ENCODE measurements around the gene CDH6. TPM values are rescaled to one million over a fixed set of nuclear protein-coding genes. Genes with fewer than 3 reads are reported as not detected.

CDH6 gene
- total and polyA plus RNA-seq, 9 donors, result 0.68 to 19.2 (median 2.5) TPM

- 43 to 47% (median 43%) methylated on average over 3 of the region's 3 CpGs for WGBS, 3 donors
- no peak for DNase-seq
- intact Hi-C loops (cut with DNase I), result no loop called here
- H3K9me3 ChIP-seq, result no peaks in the 10 kb centered on the region
- H3K27ac ChIP-seq, result no peak overlapping the region
- no peak overlapping the region for H3K4me3 ChIP-seq
- no peaks in the 10 kb centered on the region for H3K36me3 ChIP-seq
- TF ChIP-seq EP300 (IDR thresholded peaks at IDR 0.05) (no peak), POLR2A (IDR thresholded peaks at IDR 0.05) (no peak), CTCF (IDR thresholded peaks at IDR 0.05) (no peak)
- H3K4me1 ChIP-seq (ENCODE audit: insufficient read depth), result no peaks in the 10 kb centered on the region
- H3K27me3 ChIP-seq, result no peaks in the 10 kb centered on the region
Measured at GRCh38 chr5:31214229-31214628, 20.7 kb downstream of the CDH6 start.

- TF ChIP-seq CTCF (IDR thresholded peaks at IDR 0.05) (no peak), POLR2A (IDR thresholded peaks at IDR 0.05) (no peak), EP300 (IDR thresholded peaks at IDR 0.05) (no peak)
- no peak for DNase-seq
- Histone ChIP-seq H3K27ac (no peak overlapping the region), H3K9me3 (no peaks in the 10 kb centered on the region), H3K36me3 (no peaks in the 10 kb centered on the region), H3K27me3 (no peaks in the 10 kb centered on the region), H3K4me3 (no peak overlapping the region), H3K4me1 (ENCODE audit: insufficient read depth) (no peaks in the 10 kb centered on the region)
- intact Hi-C loops (cut with DNase I), result loop anchor here in 1 of 4 donors (1.0 kb wide), 1 partner anchor 19 kb away; no protein-coding TSS in a partner anchor
Measured at GRCh38 chr5:31215236-31215635, 21.8 kb downstream of the CDH6 start.

GRCh38 chr5:31217446-31217845 is 24.0 kb downstream of the CDH6 start:
- Histone ChIP-seq H3K4me1 (ENCODE audit: insufficient read depth) (no peaks in the 10 kb centered on the region), H3K27me3 (no peaks in the 10 kb centered on the region), H3K36me3 (no peaks in the 10 kb centered on the region), H3K4me3 (no peak overlapping the region), H3K27ac (no peak overlapping the region), H3K9me3 (no peaks in the 10 kb centered on the region)
- TF ChIP-seq POLR2A (IDR thresholded peaks at IDR 0.05), result no peak
- no peak for TF ChIP-seq CTCF (IDR thresholded peaks at IDR 0.05)
- no peak for TF ChIP-seq EP300 (IDR thresholded peaks at IDR 0.05)
- WGBS, 3 donors, result 91 to 96% (median 95%) methylated on average over 2 of the region's 2 CpGs
- intact Hi-C loops (cut with DNase I), result no loop called here
- DNase-seq, result no peak

- Histone ChIP-seq H3K27me3 (no peaks in the 10 kb centered on the region), H3K36me3 (no peaks in the 10 kb centered on the region), H3K4me1 (ENCODE audit: insufficient read depth) (no peaks in the 10 kb centered on the region), H3K27ac (no peak overlapping the region), H3K4me3 (no peak overlapping the region), H3K9me3 (no peaks in the 10 kb centered on the region)
- TF ChIP-seq POLR2A (IDR thresholded peaks at IDR 0.05), result no peak
- no peak for TF ChIP-seq EP300 (IDR thresholded peaks at IDR 0.05)
- TF ChIP-seq CTCF (IDR thresholded peaks at IDR 0.05), result no peak
- intact Hi-C loops (cut with DNase I), result no loop called here
- WGBS, 3 donors, result 80 to 93% (median 89%) methylated on average over 3 of the region's 3 CpGs
- no peak for DNase-seq
Measured at GRCh38 chr5:31218978-31219377, 25.5 kb downstream of the CDH6 start.

- no peak overlapping the region for H3K27ac ChIP-seq
- H3K4me3 ChIP-seq, result no peak overlapping the region
- DNase-seq, result no peak
- TF ChIP-seq CTCF (IDR thresholded peaks at IDR 0.05), result no peak
- TF ChIP-seq EP300 (IDR thresholded peaks at IDR 0.05), result no peak
- no peak for TF ChIP-seq POLR2A (IDR thresholded peaks at IDR 0.05)
- H3K27me3 ChIP-seq, result no peaks in the 10 kb centered on the region
- intact Hi-C loops (cut with DNase I), result no loop called here
- no peaks in the 10 kb centered on the region for H3K36me3 ChIP-seq
- H3K4me1 ChIP-seq (ENCODE audit: insufficient read depth), result no peaks in the 10 kb centered on the region
- no peaks in the 10 kb centered on the region for H3K9me3 ChIP-seq
- 63 to 71% (median 70%) methylated on average over 3 of the region's 3 CpGs for WGBS, 3 donors
Measured at GRCh38 chr5:31221001-31221400, 27.5 kb downstream of the CDH6 start.
